Right lung (tissue), 5 donors: ENCODE data around the gene ZFPM1. TPM values are rescaled to one million over a fixed set of nuclear protein-coding genes. Genes with fewer than 3 reads are reported as not detected.

Source experiments
- DNase-seq, 2 donors: peaks; one replicate each; pipeline ENCODE4 v3.0.0-alpha.2; 2013
- polyA plus RNA-seq, 5 donors: library from polyadenylated mRNA; unstranded; fragments of 120-200 nt; gene quantifications; one replicate each; pipeline versions ENCODE4 v1.2.1 to v1.2.3, GENCODE V29; 2013; ENCODE audit warnings: inconsistent platforms in 1 of 5, low replicate concordance in 1 of 5; ENCODE audit not compliant: insufficient read length in 5 of 5, insufficient read depth in 1 of 5

ZFPM1 gene
- polyA plus RNA-seq, 5 donors: 2.1 to 5.5 (median 2.8) TPM

- DNase-seq: no peak
Measured at GRCh38 chr16:88537859-88538258, 84.8 kb downstream of the ZFPM1 start.

- no peak for DNase-seq
Measured at GRCh38 chr16:88538366-88539060, 85.4 kb downstream of the ZFPM1 start.

GRCh38 chr16:88539261-88539651 lies 86.2 kb downstream of the ZFPM1 start:
- no peak for DNase-seq

- DNase-seq: no peak
Measured at GRCh38 chr16:88539652-88540345, 86.7 kb downstream of the ZFPM1 start.

GRCh38 chr16:88540346-88540977 lies 87.4 kb downstream of the ZFPM1 start:
- no peak for DNase-seq

GRCh38 chr16:88541831-88542616 lies 88.9 kb downstream of the ZFPM1 start:
- no peak for DNase-seq

GRCh38 chr16:88543230-88543813 lies 90.2 kb downstream of the ZFPM1 start:
- DNase-seq: no peak

- no peak for DNase-seq
Measured at GRCh38 chr16:88545781-88546180, 92.7 kb downstream of the ZFPM1 start.

- no peak for DNase-seq
Measured at GRCh38 chr16:88548131-88548874, 95.2 kb downstream of the ZFPM1 start.

- DNase-seq: no peak
Measured at GRCh38 chr16:88548985-88549384, 95.9 kb downstream of the ZFPM1 start.

GRCh38 chr16:88549671-88550245 lies 96.7 kb downstream of the ZFPM1 start:
- DNase-seq: no peak

GRCh38 chr16:88550246-88550661 lies 97.2 kb downstream of the ZFPM1 start:
- no peak for DNase-seq

- DNase-seq: no peak
Measured at GRCh38 chr16:88552166-88552565, 99.1 kb downstream of the ZFPM1 start.

- no peak for DNase-seq
Measured at GRCh38 chr16:88552815-88553214, 99.7 kb downstream of the ZFPM1 start.

GRCh38 chr16:88553739-88554138 lies 100.7 kb downstream of the ZFPM1 start:
- no peak for DNase-seq

- no peak for DNase-seq
Measured at GRCh38 chr16:88554711-88555264, 101.7 kb downstream of the ZFPM1 start.

- no peak for DNase-seq
Measured at GRCh38 chr16:88556294-88556988, 103.4 kb downstream of the ZFPM1 start.

GRCh38 chr16:88558457-88559442 lies 105.7 kb downstream of the ZFPM1 start:
- DNase-seq: peak; percentile 71 to 72
